ENCODE measurements around the gene RAB1A. TPM values are rescaled to one million over a fixed set of nuclear protein-coding genes. Genes with fewer than 3 reads are reported as not detected.

The RAB1A gene
- total RNA-seq, 4 donors from 2014 or later: 78.5 to 153 (median 103) TPM

- H3K27me3 ChIP-seq: no peaks in the 10 kb centered on the region
- no peaks in the 10 kb centered on the region for H3K36me3 ChIP-seq
- no peak for DNase-seq
- no peak for TF ChIP-seq POLR2A (IDR thresholded peaks at IDR 0.05)
- no peak for TF ChIP-seq CTCF (IDR thresholded peaks at IDR 0.05)
- no peaks in the 10 kb centered on the region for H3K9me3 ChIP-seq
- H3K27ac ChIP-seq: no peak overlapping the region
- intact Hi-C loops (cut with DNase I; ENCODE audit: low total_unique reads): no loop called here
- no peaks in the 10 kb centered on the region for H3K4me1 ChIP-seq
- no peak overlapping the region for H3K4me3 ChIP-seq
Observed at GRCh38 chr2:65046633-65047407, 83.1 kb downstream of the RAB1A start.

GRCh38 chr2:65045651-65046050 lies 84.3 kb downstream of the RAB1A start:
- Histone ChIP-seq H3K9me3 (no peaks in the 10 kb centered on the region), H3K27ac (no peak overlapping the region), H3K4me3 (no peak overlapping the region), H3K4me1 (no peaks in the 10 kb centered on the region), H3K27me3 (no peaks in the 10 kb centered on the region), H3K36me3 (no peaks in the 10 kb centered on the region)
- DNase-seq: no peak
- TF ChIP-seq POLR2A (IDR thresholded peaks at IDR 0.05): no peak
- TF ChIP-seq CTCF (IDR thresholded peaks at IDR 0.05): no peak
- intact Hi-C loops (cut with DNase I; ENCODE audit: low total_unique reads): no loop called here

DNA sequence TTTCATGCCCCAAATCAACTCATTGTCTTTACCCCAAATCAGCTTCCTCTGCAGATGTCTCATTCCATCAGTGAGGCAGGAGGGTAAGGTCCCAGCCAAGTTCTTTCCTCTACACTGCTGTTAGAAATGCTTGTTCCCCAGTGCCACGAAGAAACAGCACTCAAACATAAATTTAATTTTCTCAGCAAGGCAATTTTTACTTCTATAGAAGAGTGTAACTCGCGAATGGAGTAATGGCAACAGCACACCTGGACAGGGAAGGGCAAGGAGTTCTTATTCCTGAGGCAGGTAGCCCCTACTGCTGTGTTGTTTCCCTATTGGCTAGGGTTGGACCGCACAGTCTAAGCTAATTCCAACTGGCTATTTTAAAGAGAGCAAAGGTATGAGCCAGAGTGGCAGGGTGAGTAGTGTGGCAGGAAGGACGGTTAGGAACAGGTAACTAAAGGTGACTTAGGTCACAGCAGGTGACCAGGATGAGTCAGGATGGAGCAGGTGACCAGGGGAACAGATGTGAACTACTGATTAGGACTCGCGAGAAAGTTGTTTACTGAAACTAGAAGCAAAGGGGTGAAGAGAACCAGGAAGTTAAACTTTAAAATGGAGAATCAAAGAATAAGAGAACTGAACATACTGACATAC lies 85.7 kb downstream of the RAB1A start:
- H3K36me3 ChIP-seq: no peaks in the 10 kb centered on the region
- H3K4me3 ChIP-seq: no peak overlapping the region
- no peaks in the 10 kb centered on the region for H3K4me1 ChIP-seq
- intact Hi-C loops (cut with DNase I; ENCODE audit: low total_unique reads): loop anchor here (5.0 kb wide), 1 partner anchor 127 kb away; no protein-coding TSS in a partner anchor
- H3K9me3 ChIP-seq: no peaks in the 10 kb centered on the region
- no peak for DNase-seq
- no peak for TF ChIP-seq POLR2A (IDR thresholded peaks at IDR 0.05)
- no peak for TF ChIP-seq CTCF (IDR thresholded peaks at IDR 0.05)
- no peaks in the 10 kb centered on the region for H3K27me3 ChIP-seq
- H3K27ac ChIP-seq: no peak overlapping the region

DNA sequence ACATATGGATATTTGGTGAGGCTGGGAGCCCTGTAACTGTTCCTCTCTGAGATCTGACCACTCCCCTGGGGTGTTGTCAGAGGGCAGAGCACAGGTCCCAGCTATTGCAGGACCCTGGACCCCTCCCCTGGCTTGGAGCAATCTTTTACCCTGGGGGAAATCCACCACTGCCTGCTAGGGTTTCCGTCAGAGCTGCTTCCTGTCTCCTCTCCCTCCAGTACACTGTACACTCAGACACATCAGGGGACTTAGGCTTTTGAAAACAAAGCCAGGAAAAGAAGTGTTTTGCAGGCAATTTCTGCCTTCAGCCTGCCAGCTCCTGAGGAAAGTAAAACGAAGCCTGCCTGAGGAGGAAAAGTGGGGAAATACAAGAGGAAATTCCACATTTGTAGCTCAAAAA lies 86.9 kb downstream of the RAB1A start:
- Histone ChIP-seq H3K4me1 (no peaks in the 10 kb centered on the region), H3K27ac (no peak overlapping the region), H3K36me3 (no peaks in the 10 kb centered on the region), H3K27me3 (no peaks in the 10 kb centered on the region), H3K9me3 (no peaks in the 10 kb centered on the region), H3K4me3 (no peak overlapping the region)
- DNase-seq: no peak
- TF ChIP-seq POLR2A (IDR thresholded peaks at IDR 0.05) (no peak), CTCF (IDR thresholded peaks at IDR 0.05) (no peak)
- intact Hi-C loops (cut with DNase I; ENCODE audit: low total_unique reads): loop anchor here (5.0 kb wide), 1 partner anchor 126 kb away; no protein-coding TSS in a partner anchor

Data from uterus (tissue), 4 donors.